T-helper 1 cell treated with Interleukin-12 subunit alpha and Interleukin-12 subunit beta and Interleukin-4 antibody, amounts not matched to agents 30 μg/mL and 1 μg/mL, for 36 hours (primary cell): ENCODE data around the gene HNRNPU.
"Not testable (repeated sequence)": the region's sequence is repeated elsewhere in the genome, so short reads cannot be mapped to it uniquely, and the experiment has no call there.

Experiments
- H3K27ac Mint-ChIP-seq: one replicate; pipeline ENCODE4 v1.8.0; 2021; ENCODE audit warnings: mild to moderate bottlenecking, mixed read lengths
- H3K27me3 Mint-ChIP-seq: one replicate; pipeline ENCODE4 v1.8.0; 2021; ENCODE audit warnings: low read depth, mixed read lengths
- H3K36me3 Mint-ChIP-seq: one replicate; pipeline ENCODE4 v1.8.0; 2021; ENCODE audit warnings: low read depth, mixed read lengths
- H3K4me1 Mint-ChIP-seq: one replicate; pipeline ENCODE4 v1.8.0; 2021; ENCODE audit warnings: low read depth, mixed read lengths
- H3K4me3 Mint-ChIP-seq: one replicate; pipeline ENCODE4 v1.8.0; 2021; ENCODE audit warnings: mild to moderate bottlenecking, moderate library complexity, mixed read lengths
- H3K9me3 Mint-ChIP-seq: one replicate; pipeline ENCODE4 v1.8.0; 2021; ENCODE audit warnings: mixed read lengths

HNRNPU gene

DNA sequence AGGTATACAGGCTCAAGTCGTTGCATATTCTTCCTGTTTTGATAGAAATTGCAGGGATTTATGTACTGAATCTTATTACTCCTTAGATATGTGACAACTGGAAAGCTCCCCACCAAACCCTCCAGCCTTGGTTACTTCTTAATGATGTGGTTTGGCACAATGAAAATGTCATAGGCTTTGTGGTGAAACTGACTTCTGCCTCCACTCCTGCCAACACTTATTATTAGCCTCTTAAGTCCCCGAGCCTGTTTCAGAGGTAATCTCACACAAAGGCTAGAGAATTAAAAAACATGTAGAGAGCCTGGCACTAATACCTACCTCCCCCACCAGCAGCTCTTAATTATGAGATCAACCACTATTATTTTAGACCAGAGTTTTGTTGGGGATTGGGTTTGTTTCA is 24.7 kb downstream of the HNRNPU start:
- H3K4me1 Mint-ChIP-seq, result peaks cover 55% of the 10 kb centered on the region
- no peaks in the 10 kb centered on the region for H3K27me3 Mint-ChIP-seq
- H3K27ac Mint-ChIP-seq, result no peak overlapping the region
- H3K9me3 Mint-ChIP-seq, result no peaks in the 10 kb centered on the region
- no peak overlapping the region for H3K4me3 Mint-ChIP-seq
- H3K36me3 Mint-ChIP-seq, result peaks cover 47% of the 10 kb centered on the region

DNA sequence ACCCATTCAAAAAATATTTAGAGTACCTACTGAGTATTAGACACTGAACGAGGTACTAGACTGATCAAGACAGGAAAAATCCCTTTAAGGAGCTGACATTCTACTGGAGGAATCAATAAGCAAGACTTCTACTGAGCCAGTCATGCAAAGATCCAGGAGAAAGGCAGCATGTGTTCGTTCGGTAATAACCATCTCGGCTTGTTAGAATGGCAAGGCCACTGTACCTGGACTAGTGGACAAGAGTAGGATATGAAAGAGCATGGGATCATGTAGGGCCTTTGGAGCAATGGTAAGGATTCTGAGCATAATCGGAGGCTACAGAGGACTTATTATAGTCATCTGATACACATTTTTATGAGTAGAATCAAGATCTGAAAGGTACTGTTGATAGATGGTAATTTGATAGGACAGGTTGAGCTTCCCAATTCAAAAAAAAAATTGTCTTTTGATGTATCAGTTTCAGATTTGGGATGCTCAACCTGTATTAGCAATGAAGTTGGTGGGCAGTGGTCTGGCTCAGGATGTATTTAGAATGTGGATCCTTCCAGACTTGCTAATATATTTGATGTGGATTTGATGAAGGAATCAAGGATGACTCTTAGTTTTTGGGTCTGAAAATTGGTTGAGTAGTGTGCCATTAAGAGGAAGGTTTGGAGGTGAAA is 26.6 kb downstream of the HNRNPU start:
- no peaks in the 10 kb centered on the region for H3K9me3 Mint-ChIP-seq
- peaks cover 40% of the 10 kb centered on the region for H3K36me3 Mint-ChIP-seq
- peaks cover 53% of the 10 kb centered on the region for H3K4me1 Mint-ChIP-seq
- peak overlapping the region; percentile 2 for H3K27ac Mint-ChIP-seq
- peak overlapping the region; percentile 45 for H3K4me3 Mint-ChIP-seq
- H3K27me3 Mint-ChIP-seq, result no peaks in the 10 kb centered on the region

DNA sequence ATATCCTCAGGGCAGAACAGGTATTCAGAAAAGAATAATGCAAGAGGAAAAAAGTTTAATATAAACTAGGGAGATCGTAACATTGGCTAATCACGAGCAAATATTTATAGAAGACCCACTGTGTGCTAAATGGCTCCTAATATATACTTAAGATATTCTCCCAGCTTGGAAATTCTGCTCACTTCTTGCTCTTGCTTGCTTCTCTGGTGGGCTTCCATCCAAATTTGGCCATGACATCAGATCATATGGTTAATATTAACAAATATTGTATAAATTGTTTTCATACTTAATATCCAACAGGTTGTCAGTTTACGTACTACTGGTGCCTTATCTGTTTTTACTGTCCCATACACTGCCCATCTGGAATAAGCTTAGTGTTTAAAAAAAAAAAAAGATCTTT is 27.8 kb downstream of the HNRNPU start:
- Mint-ChIP-seq H3K27me3 (no peaks in the 10 kb centered on the region), H3K36me3 (peaks cover 37% of the 10 kb centered on the region), H3K9me3 (no peaks in the 10 kb centered on the region), H3K27ac (peak overlapping the region; percentile 90), H3K4me3 (peak overlapping the region; percentile 91), H3K4me1 (peaks cover 47% of the 10 kb centered on the region)

DNA sequence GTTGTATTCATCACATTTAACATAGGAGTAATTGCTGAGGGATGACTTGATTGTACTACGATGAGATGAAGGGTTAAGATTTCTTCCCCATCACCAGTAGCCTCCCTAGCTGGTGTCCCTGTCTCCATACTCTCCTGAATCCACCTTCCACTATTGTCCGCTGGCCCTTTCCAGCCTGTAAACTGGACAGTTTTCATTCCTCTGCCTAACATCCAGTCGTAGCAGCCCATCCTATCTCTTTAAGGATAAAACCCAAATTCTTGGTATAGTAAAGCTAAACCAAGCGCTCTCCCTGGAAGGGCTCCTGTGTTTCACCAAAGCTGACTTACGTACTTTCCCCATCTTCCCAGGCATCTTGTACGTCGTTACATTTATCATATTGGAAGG is 28.2 kb downstream of the HNRNPU start:
- peaks cover 34% of the 10 kb centered on the region for H3K36me3 Mint-ChIP-seq
- H3K27me3 Mint-ChIP-seq, result no peaks in the 10 kb centered on the region
- H3K9me3 Mint-ChIP-seq, result no peaks in the 10 kb centered on the region
- peak overlapping the region; percentile 91 for H3K4me3 Mint-ChIP-seq
- H3K4me1 Mint-ChIP-seq, result peaks cover 45% of the 10 kb centered on the region
- H3K27ac Mint-ChIP-seq, result peak overlapping the region; percentile 90

DNA sequence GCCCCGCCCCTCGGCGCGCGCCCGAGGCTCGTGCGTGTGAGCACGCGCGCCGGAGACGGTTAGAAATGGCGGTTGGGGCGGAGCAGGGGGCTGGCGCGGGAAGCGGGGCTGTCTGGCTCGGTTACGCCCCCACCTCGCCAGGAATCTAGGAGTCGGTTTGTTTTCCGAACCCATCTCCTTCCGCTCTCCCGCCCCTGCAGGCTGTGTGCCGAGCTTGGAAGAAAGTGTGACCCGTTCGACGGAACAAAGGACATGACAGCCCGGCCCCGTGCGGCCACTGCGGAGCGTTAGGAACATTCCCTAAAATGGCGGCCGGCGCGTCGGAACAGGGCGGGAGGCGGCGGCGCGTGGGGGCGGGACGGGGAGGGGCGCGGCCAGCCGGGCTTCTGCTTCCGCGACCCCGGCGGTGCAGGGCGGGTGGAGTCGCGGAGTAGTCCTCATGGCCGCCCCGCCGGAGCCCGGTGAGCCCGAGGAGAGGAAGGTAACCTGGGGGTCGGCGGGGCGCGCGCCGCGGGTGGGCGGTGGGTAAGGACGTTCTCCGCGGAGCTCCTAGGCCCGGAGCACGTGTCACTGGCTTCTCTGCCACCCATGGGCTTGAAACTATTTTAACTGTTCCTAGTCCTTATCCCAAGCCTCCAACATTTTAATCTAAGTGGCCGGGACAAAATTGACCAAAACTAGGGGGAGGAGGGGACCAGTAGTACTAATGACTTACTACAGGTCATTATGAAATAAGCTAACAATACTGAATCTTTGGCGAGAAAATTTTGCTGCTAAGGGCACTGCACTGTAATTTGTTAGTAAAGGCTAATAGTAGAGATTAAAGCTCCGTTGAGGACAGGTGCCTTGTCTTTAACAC is 28.8 kb downstream of the HNRNPU start, which contains the start of gene COX20:
Gene COX20, plus strand, starts transcription at position 383 of the 859 bp plus-strand sequence. Its CDS starts 57 bp downstream, at position 440.
- H3K4me1 Mint-ChIP-seq, result peaks cover 39% of the 10 kb centered on the region
- H3K9me3 Mint-ChIP-seq, result no peaks in the 10 kb centered on the region
- peak within 1 kb of the TSS; percentile 98 for H3K27ac Mint-ChIP-seq

DNA sequence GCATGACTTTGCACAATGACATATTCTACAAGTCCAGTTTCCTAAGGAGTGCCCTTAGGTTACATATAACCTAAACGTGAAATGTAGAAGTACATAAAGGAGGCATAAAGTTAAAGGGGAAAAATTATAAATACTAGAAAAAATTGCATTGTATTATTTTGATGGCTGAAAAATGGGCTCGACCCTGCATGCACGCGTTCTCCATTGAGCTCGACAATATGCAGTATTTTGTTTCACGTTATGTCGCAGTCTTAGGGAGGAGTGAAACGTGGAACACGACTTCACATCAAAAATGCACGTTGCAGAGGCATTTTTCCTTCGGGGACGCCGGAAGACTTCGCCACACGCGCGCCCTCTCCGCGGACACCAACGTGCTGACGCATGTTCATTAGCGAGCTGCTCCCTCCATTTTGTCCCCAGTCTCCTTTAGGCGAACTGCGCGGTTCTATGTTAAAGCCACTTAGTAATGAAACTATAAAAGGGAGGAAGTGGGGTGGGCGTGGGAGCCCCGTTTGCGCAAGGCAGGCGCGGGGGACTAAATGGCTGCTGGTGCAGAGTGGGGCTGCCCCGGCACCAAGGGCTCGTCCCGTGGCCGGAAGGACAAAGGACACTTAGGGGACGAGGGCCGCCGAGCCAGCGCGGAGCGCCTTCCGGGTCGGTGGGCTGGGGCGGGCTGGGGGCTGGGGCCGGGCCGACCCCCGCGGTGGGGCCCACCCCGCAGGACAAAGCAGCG is 29.6 kb downstream of the HNRNPU start:
- Mint-ChIP-seq H3K9me3 (no peaks in the 10 kb centered on the region), H3K4me1 (peaks cover 34% of the 10 kb centered on the region), H3K27me3 (no peaks in the 10 kb centered on the region), H3K4me3 (peak overlapping the region; percentile 91), H3K27ac (peak overlapping the region; percentile 89), H3K36me3 (peaks cover 23% of the 10 kb centered on the region)

More for the DNA sequence above, 28.8 kb downstream of the HNRNPU start, which contains the start of gene COX20:
- Mint-ChIP-seq H3K36me3 (peaks cover 29% of the 10 kb centered on the region), H3K27me3 (no peaks in the 10 kb centered on the region), H3K4me3 (peak within 1 kb of the TSS; percentile 91)

DNA sequence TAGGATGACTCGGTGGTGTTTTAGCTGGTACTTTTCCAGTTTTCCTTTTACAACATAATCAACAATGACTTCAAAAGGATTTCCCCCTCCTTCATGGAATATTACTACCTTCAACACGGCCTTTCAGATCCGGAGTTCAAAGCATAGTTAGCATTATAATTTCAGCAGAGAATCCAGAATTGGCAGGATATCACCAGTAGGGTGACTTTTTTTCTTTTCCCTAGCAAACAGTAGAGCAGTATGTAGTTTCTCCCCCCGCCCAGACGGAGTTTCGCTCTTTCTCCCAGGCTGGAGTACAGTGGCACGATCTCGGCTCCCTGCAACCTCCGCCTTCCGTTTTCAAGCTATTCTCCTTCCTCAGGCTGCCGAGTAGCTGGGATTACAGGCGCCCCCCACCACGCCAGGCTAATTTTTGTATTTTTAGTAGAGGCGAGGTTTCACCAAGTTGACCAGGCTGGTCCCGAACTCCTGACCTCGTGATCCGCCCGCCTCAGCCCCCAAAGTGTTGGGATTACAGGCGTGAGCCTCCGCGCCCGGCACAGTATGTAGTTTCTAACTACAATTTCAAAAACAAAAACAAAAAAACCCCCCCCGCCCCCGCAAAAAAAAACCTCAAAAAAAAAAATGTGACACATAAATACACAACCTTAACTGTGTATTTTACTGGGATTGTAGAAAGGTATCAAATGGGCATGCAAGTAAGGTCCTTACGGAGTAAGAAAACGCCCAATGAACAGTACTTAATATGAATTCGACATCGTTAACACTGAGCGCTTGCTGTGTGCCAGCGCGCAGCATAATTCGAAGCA is 30.4 kb downstream of the HNRNPU start:
- Mint-ChIP-seq H3K27ac (peak overlapping the region; percentile 89), H3K9me3 (no peaks in the 10 kb centered on the region), H3K4me3 (peak overlapping the region; percentile 86), H3K36me3 (peaks cover 20% of the 10 kb centered on the region), H3K4me1 (peaks cover 30% of the 10 kb centered on the region), H3K27me3 (no peaks in the 10 kb centered on the region)

DNA sequence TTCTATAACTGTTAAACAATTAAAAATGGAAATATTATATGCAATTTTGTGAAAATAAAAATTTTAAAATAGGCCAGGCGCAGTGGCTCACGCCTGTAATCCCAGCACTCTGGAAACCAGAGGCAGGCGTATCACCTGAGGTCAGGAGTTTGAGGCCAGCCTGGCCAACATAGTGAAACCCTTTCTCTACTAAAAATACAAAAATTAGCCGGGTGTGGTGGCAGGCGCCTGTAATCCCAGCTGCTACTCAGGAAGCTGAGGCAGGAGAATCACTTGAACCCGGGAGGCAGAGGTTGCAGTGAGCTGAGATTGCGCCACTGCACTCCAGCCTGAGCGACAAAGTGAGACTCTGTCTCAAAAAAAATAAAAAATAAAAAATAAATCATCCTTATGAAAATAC is 31.1 kb downstream of the HNRNPU start:
- peaks cover 13% of the 10 kb centered on the region for H3K36me3 Mint-ChIP-seq
- peaks cover 26% of the 10 kb centered on the region for H3K4me1 Mint-ChIP-seq
- peak overlapping the region; percentile 86 for H3K4me3 Mint-ChIP-seq
- not testable (repeated sequence) for H3K27me3 Mint-ChIP-seq, H3K27ac Mint-ChIP-seq, H3K9me3 Mint-ChIP-seq

DNA sequence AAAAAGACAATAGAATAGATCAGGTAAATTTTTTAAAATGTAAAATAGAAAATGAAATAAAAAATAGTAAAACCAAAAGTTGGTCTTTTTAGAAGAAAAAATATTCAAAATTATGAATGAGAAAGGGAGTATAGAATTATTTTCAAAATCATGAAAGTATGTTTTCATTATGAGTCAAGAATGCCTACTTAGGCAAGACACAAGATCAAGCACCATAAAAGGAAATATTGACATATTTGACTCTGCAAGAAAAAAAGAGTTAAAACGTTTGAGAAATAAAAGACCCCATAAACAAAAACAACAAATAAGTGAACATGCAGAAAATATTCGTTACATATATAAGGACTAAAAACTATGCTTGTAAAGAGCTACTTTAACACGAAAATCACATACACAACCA is 33.7 kb downstream of the HNRNPU start:
- peaks cover 5% of the 10 kb centered on the region for H3K4me1 Mint-ChIP-seq
- no peak overlapping the region for H3K27ac Mint-ChIP-seq
- H3K27me3 Mint-ChIP-seq, result peaks cover 6% of the 10 kb centered on the region
- H3K36me3 Mint-ChIP-seq, result no peaks in the 10 kb centered on the region
- H3K4me3 Mint-ChIP-seq, result no peak overlapping the region
- no peaks in the 10 kb centered on the region for H3K9me3 Mint-ChIP-seq

DNA sequence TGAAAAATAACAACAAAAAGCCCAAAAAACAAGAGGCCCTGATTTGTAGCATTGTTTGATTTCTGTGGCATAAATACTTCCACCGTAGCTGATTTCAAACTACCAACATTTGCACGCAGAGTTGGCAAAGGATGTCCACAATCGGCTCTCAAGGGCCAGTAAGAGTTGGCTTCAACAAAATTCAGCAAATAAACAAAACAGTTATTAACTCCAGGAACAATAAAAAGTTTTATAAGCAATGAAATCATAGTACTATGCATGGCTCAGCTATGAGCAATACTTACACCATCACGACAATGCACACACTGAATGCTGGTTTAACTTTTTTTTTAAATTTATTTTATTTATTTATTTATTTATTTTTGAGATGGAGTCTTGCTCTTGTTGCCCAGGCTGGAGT is 37.6 kb downstream of the HNRNPU start:
- Mint-ChIP-seq H3K4me3 (no peak overlapping the region), H3K4me1 (no peaks in the 10 kb centered on the region), H3K27ac (no peak overlapping the region), H3K27me3 (peaks cover 8% of the 10 kb centered on the region), H3K9me3 (no peaks in the 10 kb centered on the region), H3K36me3 (no peaks in the 10 kb centered on the region)

DNA sequence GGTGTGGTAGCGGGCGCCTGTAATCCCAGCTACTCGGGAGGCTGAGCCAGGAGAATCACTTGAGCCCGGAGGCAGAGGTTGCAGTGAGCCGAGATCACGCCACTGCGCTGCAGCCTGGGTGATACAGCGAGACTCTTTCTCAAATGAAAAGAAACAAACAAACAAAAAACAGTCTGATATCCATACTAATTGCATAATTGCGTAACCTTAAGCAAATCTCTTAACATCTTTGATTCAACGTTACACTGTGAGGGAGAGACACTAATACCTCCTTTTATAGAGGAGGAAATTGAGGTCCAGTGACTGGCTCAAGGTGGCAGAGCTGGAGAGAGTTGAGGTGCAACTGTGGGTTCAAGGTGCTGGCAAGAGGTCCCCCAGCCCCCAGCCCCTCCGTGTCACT is 41.5 kb downstream of the HNRNPU start:
- Mint-ChIP-seq H3K27me3 (peaks cover 8% of the 10 kb centered on the region), H3K4me3 (no peak overlapping the region), H3K36me3 (no peaks in the 10 kb centered on the region), H3K4me1 (no peaks in the 10 kb centered on the region), H3K9me3 (no peaks in the 10 kb centered on the region), H3K27ac (no peak overlapping the region)

DNA sequence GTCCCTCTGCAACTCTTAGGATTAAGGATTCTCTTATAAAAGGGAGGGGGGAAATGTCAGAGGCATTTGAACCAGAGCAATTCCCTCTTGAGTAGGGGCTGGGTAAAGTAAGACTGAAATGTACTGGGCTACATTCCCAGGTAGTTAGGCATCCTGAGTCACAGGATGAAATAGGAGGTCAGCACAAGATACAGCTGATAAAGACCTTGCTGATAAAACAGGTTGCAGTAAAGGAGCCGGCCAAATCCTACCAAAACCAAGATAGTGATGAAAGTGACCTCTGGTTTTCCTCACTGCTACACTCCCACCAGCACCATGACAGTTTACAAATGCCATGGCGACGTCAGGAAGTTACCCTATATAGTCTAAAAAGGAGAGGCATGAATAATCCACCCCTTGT is 43.2 kb downstream of the HNRNPU start:
- Mint-ChIP-seq H3K4me1 (no peaks in the 10 kb centered on the region), H3K36me3 (no peaks in the 10 kb centered on the region), H3K27ac (no peak overlapping the region), H3K27me3 (peaks cover 12% of the 10 kb centered on the region), H3K9me3 (no peaks in the 10 kb centered on the region), H3K4me3 (no peak overlapping the region)

DNA sequence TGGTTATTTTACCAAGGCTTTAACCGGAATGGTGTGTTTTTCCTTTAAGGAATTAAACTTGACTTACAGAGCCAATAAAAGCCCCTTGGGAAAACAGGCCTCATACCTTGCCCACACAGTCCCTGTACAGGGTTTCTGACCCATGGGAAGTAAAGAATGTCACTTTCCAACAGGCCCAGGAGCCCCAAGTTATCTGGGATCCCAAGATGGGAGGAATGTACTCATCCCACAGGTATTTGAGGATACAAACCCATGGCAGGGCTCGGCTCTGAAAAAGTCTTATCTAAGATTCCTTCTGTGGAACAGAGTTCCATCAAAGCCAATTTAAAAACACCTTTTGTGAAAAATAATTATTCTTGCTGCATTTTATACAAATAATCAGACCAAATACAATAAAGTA is 44.2 kb downstream of the HNRNPU start:
- Mint-ChIP-seq H3K36me3 (no peaks in the 10 kb centered on the region), H3K27ac (no peak overlapping the region), H3K4me1 (peaks cover 3% of the 10 kb centered on the region), H3K9me3 (no peaks in the 10 kb centered on the region), H3K27me3 (peaks cover 12% of the 10 kb centered on the region), H3K4me3 (no peak overlapping the region)

DNA sequence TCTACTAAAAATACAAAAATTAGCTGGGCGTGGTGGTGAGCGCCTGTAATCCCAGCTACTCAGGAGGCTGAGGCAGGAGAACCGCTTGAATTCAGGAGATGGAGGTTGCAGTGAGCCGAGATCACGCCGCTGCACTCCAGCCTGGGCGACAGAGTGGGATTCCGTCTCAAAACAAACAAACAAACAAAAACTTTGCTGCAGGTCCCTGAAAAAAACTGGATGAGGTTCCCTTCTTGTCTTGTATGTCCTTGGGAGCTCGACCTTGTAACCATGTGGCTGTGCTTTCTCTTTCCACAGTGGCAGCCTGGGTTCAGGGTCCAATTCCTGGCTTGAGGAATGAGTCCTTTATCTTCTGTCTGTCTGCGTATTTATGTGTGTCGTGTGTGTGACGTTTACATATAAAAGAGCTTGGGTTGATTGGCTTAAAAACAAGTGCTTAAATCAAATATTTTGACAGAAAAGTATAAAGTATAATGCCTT is 46.9 kb downstream of the HNRNPU start:
- Mint-ChIP-seq H3K9me3 (no peaks in the 10 kb centered on the region), H3K4me1 (peaks cover 8% of the 10 kb centered on the region), H3K27ac (no peak overlapping the region), H3K27me3 (peaks cover 12% of the 10 kb centered on the region), H3K36me3 (no peaks in the 10 kb centered on the region), H3K4me3 (no peak overlapping the region)
